IMR-90 (cell line): ENCODE measurements around the gene TOB2.

Experiments
- CEBPB ChIP-seq: IDR thresholded peaks from 2 replicates; pipeline ENCODE4 v1.6.1; 2012; ENCODE audit warnings: low read depth, low read length, improper control_type of control experiment
- CHD1 ChIP-seq: IDR thresholded peaks from 2 replicates; pipeline ENCODE4 v1.6.1; 2012; ENCODE audit warnings: low read depth, low read length, improper control_type of control experiment
- MAFK ChIP-seq: IDR thresholded peaks from 2 replicates; pipeline ENCODE4 v1.6.1; 2012; ENCODE audit warnings: low read depth, low read length, improper control_type of control experiment
- MAZ ChIP-seq: IDR thresholded peaks from 2 replicates; pipeline ENCODE4 v1.6.1; 2012; ENCODE audit warnings: low read depth, mild to moderate bottlenecking, low read length, improper control_type of control experiment, moderate library complexity, borderline replicate concordance
- POLR2A ChIP-seq: IDR thresholded peaks from 2 replicates; pipeline ENCODE4 v1.6.1; 2012; ENCODE audit warnings: mild to moderate bottlenecking, low read depth, low read length
- RAD21 ChIP-seq: IDR thresholded peaks from 2 replicates; pipeline ENCODE4 v1.6.1; 2012; ENCODE audit warnings: low read length, improper control_type of control experiment
- RCOR1 ChIP-seq: IDR thresholded peaks from 2 replicates; pipeline ENCODE4 v1.6.1; 2012; ENCODE audit warnings: mild to moderate bottlenecking, low read length, improper control_type of control experiment; ENCODE audit not compliant: insufficient replicate concordance
- RFX5 ChIP-seq: IDR thresholded peaks from 2 replicates; pipeline ENCODE4 v1.8.0; 2012; ENCODE audit warnings: low read depth, mild to moderate bottlenecking, low read length, moderate library complexity
- SMC3 ChIP-seq: fragments of 150-350 bp; IDR thresholded peaks from 2 replicates; pipeline ENCODE4 v1.6.1; 2016; ENCODE audit warnings: low read depth, mild to moderate bottlenecking, antibody characterized with exemption, low read length, moderate library complexity
- TF ChIP-seq, protein P1 (sequence below): conservative IDR thresholded peaks from 2 replicates; pipeline ENCODE4 v1.5.1; 2012; ENCODE audit warnings: mild to moderate bottlenecking, low read depth, low read length, improper control_type of control experiment
- TF ChIP-seq, protein P2 (sequence below): fragments of 150-350 bp; IDR thresholded peaks from 2 replicates; pipeline ENCODE4 v1.6.1; 2017; ENCODE audit warnings: mild to moderate bottlenecking, antibody characterized with exemption, low read length, low read depth

DNA sequence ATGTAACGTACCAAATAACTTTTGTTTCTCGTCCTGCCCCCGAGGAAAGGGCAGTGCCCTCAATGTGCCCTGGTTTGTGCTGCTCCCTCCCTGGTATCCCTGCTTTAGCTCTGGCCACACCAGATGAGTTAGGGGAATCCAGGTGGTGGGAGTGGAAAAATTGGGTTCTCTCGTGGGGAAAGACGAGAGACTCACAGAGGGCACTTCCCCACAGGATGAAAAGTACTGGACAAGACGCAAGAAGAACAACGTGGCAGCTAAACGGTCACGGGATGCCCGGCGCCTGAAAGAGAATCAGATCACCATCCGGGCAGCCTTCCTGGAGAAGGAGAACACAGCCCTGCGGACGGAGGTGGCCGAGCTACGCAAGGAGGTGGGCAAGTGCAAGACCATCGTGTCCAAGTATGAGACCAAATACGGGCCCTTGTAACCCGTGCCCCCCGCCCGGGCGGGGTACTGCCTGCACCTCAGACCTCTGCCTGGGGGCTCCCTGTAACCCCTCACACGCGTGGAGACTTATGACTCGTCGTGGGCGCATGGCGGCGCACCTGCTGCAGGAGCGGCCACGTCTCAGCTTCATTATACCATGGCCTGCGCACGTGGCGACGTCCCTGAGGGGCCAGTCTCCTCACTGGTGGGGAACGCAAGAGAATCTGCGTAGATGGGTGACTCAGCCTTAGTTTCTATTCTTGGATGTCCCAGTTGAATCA is 50.9 kb downstream of the TOB2 start:
- TF ChIP-seq POLR2A (no peak), CEBPB (no peak), RCOR1 (no peak), RFX5 (no peak), RAD21 (no peak), MAZ (no peak), MAFK (no peak), CHD1 (no peak), SMC3 (no peak)
- TF ChIP-seq, protein P1, sequence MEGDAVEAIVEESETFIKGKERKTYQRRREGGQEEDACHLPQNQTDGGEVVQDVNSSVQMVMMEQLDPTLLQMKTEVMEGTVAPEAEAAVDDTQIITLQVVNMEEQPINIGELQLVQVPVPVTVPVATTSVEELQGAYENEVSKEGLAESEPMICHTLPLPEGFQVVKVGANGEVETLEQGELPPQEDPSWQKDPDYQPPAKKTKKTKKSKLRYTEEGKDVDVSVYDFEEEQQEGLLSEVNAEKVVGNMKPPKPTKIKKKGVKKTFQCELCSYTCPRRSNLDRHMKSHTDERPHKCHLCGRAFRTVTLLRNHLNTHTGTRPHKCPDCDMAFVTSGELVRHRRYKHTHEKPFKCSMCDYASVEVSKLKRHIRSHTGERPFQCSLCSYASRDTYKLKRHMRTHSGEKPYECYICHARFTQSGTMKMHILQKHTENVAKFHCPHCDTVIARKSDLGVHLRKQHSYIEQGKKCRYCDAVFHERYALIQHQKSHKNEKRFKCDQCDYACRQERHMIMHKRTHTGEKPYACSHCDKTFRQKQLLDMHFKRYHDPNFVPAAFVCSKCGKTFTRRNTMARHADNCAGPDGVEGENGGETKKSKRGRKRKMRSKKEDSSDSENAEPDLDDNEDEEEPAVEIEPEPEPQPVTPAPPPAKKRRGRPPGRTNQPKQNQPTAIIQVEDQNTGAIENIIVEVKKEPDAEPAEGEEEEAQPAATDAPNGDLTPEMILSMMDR = no peak
- TF ChIP-seq, protein P2, sequence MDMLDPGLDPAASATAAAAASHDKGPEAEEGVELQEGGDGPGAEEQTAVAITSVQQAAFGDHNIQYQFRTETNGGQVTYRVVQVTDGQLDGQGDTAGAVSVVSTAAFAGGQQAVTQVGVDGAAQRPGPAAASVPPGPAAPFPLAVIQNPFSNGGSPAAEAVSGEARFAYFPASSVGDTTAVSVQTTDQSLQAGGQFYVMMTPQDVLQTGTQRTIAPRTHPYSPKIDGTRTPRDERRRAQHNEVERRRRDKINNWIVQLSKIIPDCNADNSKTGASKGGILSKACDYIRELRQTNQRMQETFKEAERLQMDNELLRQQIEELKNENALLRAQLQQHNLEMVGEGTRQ = no peak
